Fibroblast of the conjunctiva (primary cell): Measurements from ENCODE around the gene CIAO1.
"Not testable (repeated sequence)": the region's sequence is repeated elsewhere in the genome, so short reads cannot be mapped to it uniquely, and the experiment has no call there.

Experiments
- DNase-seq: peaks from one replicate; pipeline ENCODE4 v3.0.0-alpha.2; 2010; ENCODE audit warnings: low read depth

The CIAO1 gene

DNA sequence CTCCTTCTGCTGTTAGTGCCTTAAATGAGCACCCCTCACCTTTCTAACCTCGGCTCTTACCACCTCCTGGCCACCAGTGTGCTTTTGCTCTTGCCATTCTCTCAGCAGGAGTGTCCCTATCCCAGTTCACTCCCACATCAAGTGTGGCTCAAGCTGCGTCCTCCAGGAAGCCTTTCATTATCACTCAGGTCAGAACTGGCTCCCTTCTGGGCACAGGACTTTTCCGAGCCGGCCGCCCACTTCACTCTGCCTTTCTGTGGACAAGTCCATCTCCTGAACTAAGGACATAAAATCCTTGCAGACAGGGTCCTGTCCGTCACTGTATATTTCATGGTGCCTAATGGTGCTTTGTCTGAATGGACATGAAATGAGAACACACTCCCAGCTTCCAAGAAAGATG is 15.8 kb upstream of the CIAO1 start:
- DNase-seq, result no peak

DNA sequence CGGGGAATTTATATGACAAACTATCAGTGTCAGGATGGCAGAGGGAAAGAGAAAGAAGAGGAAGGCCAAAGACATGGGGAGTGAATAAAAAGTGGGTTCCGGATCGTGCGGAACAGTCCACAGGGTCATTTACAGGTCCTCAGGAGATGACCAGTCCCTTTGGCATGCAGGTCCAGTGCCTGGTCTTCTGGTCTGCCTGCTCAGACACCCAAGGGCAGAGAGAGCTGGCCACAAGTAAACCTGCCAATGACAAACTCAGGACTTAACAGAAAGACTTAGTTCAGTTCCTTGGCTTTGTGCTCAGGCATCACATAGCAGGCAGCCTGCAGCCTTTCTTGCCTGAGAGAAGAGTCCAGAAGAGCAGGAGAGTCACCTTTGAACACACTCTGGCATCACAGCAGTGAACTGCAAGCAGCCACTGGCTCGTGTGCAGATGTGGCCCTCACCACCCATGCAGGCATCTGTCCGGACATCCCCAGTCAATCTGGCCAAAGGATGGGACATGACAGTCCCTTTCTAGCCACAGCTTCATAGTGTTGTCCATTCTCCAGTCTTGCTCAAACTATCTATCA is 14.2 kb upstream of the CIAO1 start:
- peak; percentile 82 for DNase-seq

DNA sequence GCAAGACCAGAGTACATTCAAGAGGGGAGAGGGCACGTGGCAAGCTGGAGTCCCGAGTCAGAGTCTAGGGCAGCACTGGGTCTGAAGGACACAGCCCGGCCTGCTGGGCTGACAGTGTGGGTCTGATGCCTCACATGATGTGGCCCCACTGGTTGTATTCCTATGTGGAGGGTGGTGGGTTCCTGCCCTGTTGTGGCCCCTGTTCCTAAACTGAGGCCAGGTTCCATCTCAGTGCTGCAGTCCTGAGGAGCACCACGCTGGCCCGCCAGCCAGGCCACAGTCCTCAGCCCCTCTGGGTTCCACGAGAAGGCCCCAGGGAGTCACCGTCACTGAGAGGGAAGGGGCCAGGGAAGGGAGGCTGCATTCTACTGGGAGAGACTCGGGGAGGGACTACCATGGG is 13.5 kb upstream of the CIAO1 start:
- no peak for DNase-seq

GRCh38 chr2:96253006-96253405 is 13.0 kb upstream of the CIAO1 start:
- no peak for DNase-seq

- DNase-seq, result no peak
These were observed 11.5 kb upstream of the CIAO1 start for GRCh38 chr2:96254571-96254970.

DNA sequence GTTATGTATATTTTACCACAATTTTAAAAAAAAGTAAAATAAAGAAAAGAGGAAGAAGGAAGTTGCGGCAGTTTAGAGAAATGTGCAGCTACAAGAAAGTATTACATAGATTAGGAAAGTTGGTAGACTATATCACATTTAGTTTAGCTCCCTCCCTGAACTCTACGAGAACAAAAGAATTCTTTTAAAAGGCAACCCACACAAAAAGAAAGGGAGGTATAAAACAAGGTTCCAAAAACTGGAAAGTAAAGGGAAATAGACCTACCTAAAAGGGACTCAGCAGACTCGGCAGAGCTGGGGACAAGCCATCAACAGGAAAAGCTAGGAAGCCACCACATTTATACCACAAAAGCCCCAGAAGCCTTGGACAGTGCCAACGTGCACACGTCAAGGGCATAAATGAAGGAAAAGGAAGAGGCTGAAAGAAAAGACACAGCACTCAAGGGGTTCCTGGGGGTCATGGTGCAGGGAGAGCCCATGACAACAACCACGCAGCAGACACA is 9.4 kb upstream of the CIAO1 start:
- no peak for DNase-seq

GRCh38 chr2:96257744-96258143 is 8.3 kb upstream of the CIAO1 start:
- not testable (repeated sequence) for DNase-seq

DNA sequence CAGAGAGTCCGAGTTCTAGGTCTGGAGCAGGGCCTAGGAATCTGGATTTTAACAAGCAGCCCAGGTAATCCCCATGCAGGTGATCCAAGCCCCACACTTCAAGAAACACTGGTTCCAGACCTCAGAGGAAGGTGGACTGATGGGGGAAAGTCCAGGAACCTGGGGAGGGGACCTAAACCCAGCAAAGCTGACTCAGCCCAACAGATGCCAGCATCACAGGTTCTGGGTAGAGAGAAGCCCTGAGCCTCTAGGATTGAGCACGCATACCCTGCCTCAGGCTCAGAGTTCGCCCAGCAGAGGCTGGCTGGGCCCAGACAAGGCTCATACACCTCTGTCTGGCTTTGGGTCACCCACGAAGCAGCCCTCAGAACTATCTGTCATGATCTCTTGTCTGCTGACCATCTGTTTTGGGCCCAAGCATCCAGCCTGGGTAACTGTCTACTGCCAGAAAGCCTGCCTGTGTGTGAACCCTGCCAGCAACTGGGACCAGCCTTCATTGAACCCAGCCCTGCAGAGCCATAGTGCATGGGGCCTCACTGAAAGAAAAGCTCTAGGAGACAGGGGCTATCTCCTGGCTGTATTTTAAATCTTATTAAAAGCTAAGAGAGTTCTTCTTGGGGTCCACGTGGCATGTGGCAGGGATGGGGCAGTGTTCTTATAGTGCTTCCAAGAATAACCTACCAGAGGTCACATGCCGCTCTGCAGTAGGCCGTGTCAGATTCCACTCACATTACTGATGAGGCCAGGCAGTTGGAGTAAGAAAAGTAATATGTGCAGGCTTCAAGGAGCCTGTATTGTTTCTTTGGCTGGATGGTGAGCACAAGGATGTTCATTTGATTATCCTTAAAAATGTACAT is 7.6 kb upstream of the CIAO1 start:
- DNase-seq, result no peak

GRCh38 chr2:96259497-96259921 is 6.5 kb upstream of the CIAO1 start:
- no peak for DNase-seq

- peak; percentile 76 for DNase-seq
These were observed 5.4 kb upstream of the CIAO1 start for GRCh38 chr2:96260387-96261260.

DNA sequence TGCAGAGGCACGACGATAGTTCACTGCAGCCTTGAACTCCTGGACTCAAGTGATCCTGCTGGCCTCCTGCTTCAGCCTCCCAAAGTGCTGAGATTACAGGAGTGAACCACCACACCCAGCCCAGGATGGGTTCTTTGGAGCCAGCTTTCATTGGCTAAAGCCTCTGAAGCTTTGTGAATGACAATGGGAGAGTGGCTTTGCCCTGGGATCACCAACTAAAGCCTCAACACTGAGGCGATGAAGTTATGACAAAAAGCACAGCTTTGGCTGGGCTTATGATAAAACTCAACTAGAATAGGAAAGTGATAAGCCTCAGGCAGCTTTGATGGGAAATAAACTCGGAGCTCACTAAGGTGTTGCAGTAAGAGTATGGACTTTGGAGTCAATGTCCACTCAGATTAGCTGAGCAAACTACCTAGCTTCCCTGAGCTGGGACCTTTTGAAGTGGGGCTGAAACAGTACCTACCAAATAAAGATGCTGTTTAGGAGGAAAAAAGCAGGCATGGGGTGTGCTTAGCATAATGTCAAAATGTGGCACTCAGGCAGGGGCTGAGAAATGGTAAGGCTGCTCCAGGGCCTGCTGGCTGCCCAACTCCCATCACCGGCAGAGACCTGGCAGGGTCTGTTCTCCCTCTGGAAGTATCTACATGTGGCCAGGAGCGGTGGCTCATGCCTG is 4.6 kb upstream of the CIAO1 start:
- no peak for DNase-seq

DNA sequence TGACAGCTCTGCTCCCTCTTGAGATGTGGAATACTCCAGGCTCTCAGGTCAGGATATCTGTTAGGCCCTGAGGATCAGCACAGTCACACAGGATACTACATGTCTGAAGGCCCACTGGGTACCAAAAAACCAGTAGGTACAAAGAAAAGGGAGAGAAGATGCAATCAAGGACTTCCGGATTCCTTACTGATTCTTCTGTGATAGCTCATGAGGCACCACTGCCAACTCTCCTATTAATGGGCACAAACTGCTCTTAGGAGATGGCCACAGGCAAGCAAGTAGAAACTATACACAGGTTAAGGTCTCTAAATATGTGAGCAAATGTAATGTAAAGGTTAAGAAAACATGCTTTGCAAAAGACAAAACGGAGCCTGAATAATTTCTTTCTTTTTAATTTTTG is 3.7 kb upstream of the CIAO1 start:
- DNase-seq, result no peak

- DNase-seq, result no peak
These were observed 1.9 kb upstream of the CIAO1 start for GRCh38 chr2:96264086-96264485.

- DNase-seq, result no peak
These were observed 1.2 kb upstream of the CIAO1 start for GRCh38 chr2:96264656-96265348.

DNA sequence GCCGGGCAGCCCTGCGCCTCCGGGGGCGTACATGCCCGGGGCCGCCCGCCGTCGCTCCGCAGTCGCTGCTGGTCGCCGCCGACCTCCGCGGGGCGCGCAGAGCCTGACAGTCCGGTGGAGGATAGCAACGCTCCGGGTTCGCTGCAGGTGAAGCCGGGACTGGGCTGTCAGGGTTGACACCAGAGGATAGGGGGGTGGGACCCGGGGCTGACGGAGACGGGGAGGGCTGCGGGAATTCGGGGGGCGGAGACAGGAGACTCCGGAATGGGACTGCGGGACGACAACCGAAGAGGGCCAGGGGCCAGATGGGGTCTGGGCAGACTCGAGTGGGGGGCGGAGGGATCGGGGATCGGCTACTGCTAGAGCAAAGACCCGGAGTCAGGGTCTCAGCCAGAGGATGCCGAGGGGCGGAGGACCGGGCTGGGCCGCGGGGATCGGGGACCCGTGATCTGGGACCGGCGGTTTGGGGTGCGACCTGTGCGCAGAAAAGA is 631 bp upstream of the CIAO1 start:
- DNase-seq, result no peak

DNA sequence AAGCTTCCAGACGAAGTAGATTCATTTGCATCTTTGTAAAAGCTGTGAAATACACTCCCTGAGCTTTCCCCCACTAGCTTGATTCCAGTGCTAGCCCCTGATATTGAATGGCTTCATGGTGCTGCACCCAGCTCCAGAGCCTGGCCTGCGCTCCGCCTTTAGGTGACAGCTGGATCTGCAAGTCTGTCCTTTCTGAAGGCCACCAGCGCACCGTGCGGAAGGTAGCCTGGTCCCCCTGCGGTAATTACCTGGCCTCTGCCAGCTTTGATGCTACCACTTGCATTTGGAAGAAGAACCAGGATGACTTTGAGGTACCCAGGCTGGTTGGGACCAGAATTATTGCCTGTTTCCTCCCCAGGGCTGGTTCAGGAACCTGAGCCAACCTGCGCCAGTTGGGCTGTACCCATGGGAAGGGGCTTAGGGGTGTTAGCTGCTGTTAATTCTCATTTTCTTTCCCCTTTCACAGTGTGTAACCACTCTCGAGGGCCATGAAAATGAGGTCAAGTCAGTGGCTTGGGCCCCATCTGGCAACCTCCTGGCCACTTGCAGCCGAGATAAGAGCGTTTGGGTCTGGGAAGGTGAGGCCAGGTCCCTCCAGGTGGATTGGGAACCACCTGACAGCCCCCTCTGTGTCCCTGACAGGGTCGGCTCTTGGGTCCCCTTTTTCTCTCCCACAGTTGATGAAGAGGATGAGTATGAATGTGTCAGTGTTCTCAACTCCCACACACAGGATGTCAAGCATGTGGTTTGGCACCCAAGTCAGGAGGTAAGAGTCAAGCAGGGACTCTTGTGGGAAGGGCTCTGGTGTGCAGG is 1.3 kb downstream of the CIAO1 start:
- DNase-seq, result no peak

GRCh38 chr2:96271995-96272394 is 6.0 kb downstream of the CIAO1 start:
- DNase-seq, result no peak

DNA sequence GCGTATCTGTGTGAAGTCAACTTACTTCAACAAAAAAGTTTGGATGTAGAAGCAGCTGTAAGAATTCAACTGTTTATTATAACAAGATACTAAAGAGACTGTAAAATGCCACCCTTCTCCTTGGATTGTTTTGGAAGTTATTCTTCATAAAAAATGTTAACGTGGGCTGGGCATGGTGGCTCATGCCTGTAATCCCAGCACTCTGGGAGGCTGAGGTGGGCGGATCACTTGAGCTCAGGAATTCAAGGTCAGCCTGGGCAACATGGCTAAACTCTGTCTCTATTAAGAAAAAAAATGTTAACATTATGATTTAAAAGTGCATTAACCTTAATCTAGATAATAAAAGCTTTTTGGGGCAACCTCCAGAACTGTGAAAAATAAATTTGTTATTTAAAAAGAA is 7.7 kb downstream of the CIAO1 start:
- DNase-seq, result no peak

- no peak for DNase-seq
These were observed 8.5 kb downstream of the CIAO1 start for GRCh38 chr2:96274355-96275056.
